ENCODE data around the gene POP7.
"Not testable (repeated sequence)": the region's sequence is repeated elsewhere in the genome, so short reads cannot be mapped to it uniquely, and the experiment has no call there.

Gene POP7

DNA sequence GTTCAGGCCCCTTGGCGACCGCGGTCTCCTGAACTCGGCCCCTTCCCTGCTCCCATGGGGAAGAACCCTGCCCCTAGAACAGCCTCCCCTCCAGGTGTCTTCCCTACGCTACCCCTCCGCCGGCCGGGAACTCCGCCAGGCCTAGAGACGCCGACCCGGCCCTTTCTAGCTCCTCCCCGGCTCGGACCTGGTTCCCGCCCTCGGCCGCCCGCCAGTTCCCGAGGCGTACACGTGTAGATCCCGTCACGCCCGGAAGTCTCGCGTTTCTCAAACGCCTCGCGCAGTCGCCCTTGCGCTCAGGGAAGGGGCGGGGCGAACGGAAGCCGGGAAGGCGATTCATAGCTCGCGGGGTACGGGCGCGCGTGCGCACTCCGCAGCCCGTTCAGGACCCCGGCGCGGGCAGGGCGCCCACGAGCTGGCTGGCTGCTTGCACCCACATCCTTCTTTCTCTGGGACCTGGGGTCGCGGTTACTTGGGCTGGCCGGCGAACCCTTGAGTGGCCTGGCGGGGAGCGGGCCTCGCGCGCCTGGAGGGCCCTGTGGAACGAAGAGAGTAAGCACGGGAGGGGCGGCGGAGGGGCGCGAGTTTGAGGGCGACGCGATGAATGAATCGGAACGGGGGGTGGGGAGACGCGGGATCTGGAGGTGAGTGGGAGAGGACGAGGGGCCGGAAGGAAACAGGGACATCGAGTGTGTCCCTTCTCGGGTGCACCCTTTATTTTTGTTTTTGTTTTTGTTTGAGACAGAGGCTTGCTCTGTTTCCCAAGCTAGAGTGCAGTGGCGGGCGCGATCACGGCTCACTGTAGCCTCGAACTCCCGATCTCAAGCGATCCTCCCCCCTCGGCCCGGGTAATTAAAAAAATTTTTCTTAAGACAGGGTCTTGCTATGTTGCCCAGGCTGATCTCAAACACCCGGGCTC, at the start of gene POP7:
Gene POP7, plus strand, starts transcription at position 369 of the 919 bp plus-strand sequence. CDS start 710 bp downstream, outside the sequence.
- DNase-seq, result peak; percentile 85

- DNase-seq, result not testable (repeated sequence)
Observed at GRCh38 chr7:100662194-100662776, 43.6 kb upstream of the POP7 start.

- DNase-seq, result no peak
Observed at GRCh38 chr7:100665168-100665726, 40.7 kb upstream of the POP7 start.

GRCh38 chr7:100667331-100668068, 38.4 kb upstream of the POP7 start:
- no peak for DNase-seq

DNA sequence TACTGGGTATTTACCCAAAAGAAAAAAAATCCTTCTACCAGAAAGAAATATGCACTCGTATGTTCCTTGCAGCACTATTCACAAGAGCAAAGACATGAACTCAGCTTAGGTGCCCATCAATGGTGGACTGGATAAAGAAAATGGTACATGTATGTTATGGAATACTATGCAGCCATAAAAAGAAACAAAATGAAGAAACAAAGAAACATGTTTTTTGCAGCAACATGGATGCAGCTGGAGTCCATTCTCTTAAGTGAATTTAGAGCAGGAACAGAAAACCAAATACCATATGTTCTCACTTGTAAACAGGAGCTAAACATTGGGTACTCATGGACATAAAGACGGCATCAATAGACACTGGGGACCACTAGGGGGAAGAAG, 37.9 kb upstream of the POP7 start:
- no peak for DNase-seq

DNA sequence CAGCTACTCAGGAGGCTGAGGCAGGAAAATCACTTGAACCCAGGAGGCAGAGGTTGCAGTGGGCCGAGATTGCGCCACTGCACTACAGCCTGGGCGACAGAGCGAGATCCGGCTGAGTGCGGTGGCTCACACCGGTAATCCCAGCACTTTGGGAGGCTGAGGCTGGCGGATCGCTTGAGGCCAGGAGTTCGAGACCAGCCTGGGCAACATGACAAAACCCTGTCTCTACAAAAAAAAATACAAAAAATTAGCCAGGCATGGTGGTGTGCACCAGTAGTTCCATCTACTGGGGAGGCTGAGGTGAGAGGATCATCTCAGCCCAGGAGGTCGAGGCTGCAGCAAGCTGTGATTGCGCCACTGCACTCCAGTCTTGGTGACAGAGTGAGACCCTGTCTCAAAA, 36.8 kb upstream of the POP7 start:
- DNase-seq, result not testable (repeated sequence)

- DNase-seq, result no peak
Observed at GRCh38 chr7:100670074-100670473, 35.8 kb upstream of the POP7 start.

- DNase-seq, result no peak
Observed at GRCh38 chr7:100671353-100672327, 34.3 kb upstream of the POP7 start.

- DNase-seq, result peak; percentile 77
Observed at GRCh38 chr7:100673302-100673941, 32.5 kb upstream of the POP7 start, which contains the start of gene GNB2. Gene GNB2, plus strand, starts transcription at chr7:100673740. Its CDS starts 2,526 bp downstream, at chr7:100676266.

- DNase-seq, result no peak
Observed at GRCh38 chr7:100673942-100674410, 31.9 kb upstream of the POP7 start.

DNA sequence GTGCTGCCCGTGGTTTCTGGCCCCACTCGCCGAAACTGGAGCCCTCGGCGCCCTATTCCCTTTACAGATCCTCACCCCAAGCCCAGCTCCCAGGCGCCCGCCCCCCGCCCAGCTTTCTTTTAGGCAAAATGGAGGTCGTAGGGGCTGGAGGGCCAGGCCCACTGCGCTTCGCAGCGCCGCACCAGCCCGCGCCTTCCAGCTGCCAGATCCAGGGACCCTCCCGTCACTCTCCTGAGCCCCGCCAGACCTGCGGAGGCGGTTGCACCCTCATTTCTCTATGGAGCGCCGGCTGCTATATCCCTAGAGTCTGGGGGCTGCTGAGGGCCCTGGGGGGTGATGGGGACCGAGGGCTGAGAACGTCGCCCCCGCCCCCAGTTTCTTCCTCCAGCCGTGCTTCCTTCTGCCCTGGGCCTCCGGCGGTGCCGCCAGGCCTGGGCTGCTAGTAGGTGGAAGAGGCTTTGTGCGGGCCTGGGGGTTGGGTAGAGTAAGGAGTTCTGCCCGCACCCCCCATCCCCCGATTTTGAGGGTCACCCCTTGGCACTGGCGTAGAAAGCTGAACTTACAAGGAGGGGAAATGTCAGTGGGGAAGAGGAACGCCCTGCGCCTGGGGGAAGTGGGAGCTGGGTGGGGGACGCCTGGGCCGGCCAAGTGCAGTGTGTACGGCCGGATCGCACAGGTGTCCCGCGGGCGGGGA, 31.4 kb upstream of the POP7 start:
- DNase-seq, result no peak

- DNase-seq, result no peak
Observed at GRCh38 chr7:100675105-100675451, 30.8 kb upstream of the POP7 start.

DNA sequence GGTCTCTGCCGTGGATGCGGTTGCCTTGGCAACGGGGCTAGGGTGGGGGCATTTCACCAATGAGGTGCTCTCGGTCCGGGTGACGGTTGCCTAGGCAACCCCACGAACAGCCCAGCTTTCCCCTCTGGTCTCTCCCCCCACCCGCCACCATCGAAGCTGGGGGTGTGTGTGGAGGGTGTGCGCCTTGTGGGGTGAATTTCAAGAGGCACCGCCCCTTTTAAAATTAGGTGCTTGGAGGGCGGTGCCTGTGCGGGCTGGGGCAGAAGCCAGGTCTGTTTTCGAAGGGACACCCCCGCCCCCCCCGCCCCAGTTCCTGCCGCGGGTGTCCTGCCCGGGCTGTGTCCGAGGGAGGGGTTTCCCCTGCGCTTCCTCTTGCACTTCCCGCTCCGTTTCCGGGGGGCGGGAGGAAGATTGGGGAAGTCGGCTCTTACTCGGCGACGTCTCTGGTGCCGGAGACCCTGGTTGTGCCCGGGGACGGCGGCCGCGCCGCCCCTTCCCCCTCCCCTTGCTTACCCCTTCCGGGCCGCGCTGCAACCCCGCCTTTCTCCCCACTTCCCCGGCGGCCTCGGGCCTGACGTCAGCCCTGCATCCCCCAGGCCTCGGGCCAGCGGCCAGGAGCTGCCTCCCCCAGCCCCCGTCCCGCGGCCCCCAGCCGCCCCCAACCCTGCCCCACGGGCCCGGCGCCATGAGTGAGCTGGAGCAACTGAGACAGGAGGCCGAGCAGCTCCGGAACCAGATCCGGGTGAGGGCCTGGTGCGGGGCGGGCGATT, 30.2 kb upstream of the POP7 start:
- DNase-seq, result no peak

DNA sequence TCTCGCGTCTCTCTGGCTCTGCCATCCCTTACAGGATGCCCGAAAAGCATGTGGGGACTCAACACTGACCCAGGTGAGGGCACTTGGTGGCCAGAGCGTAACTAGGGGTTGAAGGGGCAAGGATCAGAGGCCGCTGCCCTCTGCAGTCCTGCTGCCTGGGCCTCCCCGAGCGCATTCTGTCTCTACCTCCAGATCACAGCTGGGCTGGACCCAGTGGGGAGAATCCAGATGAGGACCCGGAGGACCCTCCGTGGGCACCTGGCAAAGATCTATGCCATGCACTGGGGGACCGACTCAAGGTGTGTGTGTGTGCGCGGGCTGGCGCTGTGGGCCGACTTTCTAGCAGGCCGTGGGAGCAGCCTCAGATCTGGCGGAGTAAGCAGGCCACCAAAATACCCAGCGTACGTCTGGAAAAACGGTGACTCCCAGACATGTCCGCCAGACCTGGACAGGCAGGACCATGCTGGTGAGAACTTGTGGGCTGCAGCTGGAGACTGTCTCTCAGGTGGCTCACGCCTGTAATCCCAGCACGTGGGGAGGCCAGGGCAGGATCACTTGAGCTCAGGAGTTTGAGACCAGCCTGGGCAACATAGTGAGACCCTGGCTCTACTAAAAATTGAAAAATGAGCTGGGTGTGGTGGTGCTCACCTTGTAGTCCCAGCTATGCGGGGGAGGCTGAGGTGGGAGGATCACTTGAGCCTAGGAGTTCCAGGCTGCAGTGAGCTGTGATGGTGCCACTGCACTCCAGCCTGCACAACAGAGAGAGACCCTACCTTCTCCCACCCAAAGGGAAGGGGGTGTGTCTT, 29.2 kb upstream of the POP7 start:
- no peak for DNase-seq

DNA sequence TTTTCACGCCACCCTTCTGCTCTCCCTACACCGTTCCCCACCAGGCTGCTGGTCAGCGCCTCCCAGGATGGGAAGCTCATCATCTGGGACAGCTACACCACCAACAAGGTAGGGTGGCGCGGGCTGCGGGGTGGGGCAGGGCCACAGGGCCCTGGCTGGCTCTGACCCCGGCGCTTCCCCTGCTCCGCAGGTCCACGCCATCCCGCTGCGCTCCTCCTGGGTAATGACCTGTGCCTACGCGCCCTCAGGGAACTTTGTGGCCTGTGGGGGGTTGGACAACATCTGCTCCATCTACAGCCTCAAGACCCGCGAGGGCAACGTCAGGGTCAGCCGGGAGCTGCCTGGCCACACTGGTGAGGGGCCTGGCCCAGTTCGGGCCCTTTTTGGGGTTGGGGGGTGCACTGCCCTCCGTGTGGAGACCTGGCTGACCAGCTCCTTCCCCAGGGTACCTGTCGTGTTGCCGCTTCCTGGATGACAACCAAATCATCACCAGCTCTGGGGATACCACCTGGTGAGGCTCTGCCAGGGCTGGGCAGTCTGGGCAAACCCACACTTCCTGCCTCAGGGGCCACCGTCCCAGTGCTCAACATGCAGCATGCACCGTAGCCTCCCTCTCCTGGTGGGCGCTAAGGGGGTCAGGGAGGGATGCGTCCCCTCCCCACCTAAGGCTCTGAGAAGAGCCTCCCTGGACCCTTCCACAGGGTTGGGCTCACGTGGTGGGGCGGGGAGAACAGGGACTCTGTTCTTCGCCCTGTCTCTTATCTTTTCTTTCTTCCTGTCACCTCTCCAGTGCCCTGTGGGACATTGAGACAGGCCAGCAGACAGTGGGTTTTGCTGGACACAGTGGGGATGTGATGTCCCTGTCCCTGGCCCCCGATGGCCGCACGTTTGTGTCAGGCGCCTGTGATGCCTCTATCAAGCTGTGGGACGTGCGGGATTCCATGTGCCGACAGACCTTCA, 28.3 kb upstream of the POP7 start:
- no peak for DNase-seq

- DNase-seq, result no peak
Observed at GRCh38 chr7:100678291-100678984, 27.5 kb upstream of the POP7 start.

All from NCI-H1436 treated with DMSO at 0.1 percent for 48 hours (cell line).